ENCODE data around the gene ZNF81. TPM values are rescaled to one million over a fixed set of nuclear protein-coding genes. Genes with fewer than 3 reads are reported as not detected.

The ZNF81 gene
- total RNA-seq, 6 experiments from 2014 or later = 2.4 to 3.8 (median 3.3) TPM

DNA sequence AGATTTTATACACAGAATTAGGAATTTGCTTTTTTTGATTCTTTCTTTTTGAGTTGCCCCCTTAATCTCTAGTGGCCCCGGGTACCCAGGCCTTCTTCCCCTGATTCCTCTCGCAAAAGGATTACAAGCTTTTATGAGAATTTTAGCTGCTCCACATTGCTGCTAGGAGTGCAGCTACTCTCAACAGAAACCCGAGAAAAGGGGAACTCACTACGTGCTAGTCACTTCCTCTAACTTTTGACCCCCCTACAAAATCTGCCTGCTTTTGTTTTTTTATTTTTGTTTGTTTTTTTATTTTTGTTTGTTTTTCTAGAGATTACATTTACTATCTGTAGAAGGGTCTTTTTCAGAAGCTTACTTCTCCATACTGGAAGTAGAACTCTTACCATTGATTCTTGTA, 64.1 kb downstream of the ZNF81 start:
- no peaks in the 10 kb centered on the region for H3K36me3 ChIP-seq
- H3K27me3 ChIP-seq = no peaks in the 10 kb centered on the region
- no peak overlapping the region for H3K4me3 ChIP-seq
- H3K9me3 ChIP-seq = no peaks in the 10 kb centered on the region
- TF ChIP-seq POLR2A (IDR thresholded peaks at IDR 0.05) = no peak
- TF ChIP-seq, protein P1, sequence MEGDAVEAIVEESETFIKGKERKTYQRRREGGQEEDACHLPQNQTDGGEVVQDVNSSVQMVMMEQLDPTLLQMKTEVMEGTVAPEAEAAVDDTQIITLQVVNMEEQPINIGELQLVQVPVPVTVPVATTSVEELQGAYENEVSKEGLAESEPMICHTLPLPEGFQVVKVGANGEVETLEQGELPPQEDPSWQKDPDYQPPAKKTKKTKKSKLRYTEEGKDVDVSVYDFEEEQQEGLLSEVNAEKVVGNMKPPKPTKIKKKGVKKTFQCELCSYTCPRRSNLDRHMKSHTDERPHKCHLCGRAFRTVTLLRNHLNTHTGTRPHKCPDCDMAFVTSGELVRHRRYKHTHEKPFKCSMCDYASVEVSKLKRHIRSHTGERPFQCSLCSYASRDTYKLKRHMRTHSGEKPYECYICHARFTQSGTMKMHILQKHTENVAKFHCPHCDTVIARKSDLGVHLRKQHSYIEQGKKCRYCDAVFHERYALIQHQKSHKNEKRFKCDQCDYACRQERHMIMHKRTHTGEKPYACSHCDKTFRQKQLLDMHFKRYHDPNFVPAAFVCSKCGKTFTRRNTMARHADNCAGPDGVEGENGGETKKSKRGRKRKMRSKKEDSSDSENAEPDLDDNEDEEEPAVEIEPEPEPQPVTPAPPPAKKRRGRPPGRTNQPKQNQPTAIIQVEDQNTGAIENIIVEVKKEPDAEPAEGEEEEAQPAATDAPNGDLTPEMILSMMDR (IDR thresholded peaks at IDR 0.05) = no peak
- no peak for ATAC-seq
- intact Hi-C loops (cut with DNase I) = no loop called here
- DNase-seq = no peak
- H3K4me1 ChIP-seq = no peaks in the 10 kb centered on the region
- H3K27ac ChIP-seq = no peak overlapping the region
- WGBS (ENCODE audit: insufficient coverage, low coverage, low lambda C conversion rate, missing lambda C conversion rate) = 39% methylated on average over 4 of the region's 4 CpGs

DNA sequence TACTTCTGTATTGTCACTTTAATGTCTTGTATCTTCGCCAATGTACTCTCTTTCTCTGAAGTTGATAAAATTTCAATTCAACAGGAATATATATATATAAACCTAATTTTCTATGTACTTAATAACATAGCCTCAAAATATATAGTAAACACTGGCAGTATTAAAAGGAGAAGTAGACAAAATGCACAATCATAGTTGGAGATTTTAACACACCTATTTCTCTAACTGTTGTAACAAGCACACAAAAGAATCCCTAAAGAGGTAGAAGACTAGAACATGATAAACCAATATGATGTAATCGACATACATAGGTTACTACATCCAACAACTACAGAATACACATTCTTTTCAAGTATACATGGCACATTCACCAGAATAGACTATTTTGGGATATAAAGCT, 65.5 kb downstream of the ZNF81 start:
- 63% methylated on average over 2 of the region's 2 CpGs for WGBS (ENCODE audit: insufficient coverage, low coverage, low lambda C conversion rate, missing lambda C conversion rate)
- Histone ChIP-seq H3K9me3 (no peaks in the 10 kb centered on the region), H3K27ac (no peak overlapping the region), H3K4me1 (no peaks in the 10 kb centered on the region), H3K4me3 (no peak overlapping the region), H3K27me3 (no peaks in the 10 kb centered on the region), H3K36me3 (no peaks in the 10 kb centered on the region)
- TF ChIP-seq, protein P1 (IDR thresholded peaks at IDR 0.05) = no peak
- no peak for TF ChIP-seq POLR2A (IDR thresholded peaks at IDR 0.05)
- DNase-seq (no peak), ATAC-seq (no peak)
- intact Hi-C loops (cut with DNase I) = no loop called here

DNA sequence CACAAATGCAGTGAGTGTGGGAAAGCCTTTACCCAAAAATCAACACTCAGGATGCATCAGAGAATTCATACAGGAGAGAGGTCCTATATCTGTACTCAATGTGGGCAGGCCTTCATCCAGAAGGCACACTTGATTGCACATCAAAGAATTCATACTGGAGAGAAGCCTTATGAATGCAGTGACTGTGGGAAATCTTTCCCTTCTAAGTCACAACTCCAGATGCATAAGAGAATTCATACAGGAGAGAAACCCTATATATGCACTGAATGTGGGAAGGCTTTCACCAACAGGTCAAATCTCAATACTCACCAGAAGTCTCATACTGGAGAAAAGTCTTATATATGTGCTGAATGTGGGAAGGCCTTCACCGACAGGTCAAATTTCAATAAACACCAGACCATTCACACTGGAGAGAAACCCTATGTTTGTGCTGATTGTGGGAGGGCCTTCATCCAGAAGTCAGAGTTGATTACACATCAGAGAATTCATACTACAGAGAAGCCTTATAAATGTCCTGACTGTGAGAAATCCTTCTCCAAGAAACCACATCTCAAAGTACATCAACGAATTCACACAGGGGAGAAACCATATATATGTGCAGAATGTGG, 79.3 kb downstream of the ZNF81 start:
- Histone ChIP-seq H3K27ac (no peak overlapping the region), H3K36me3 (peaks cover 0 to 2% (median 0%) of the 10 kb centered on the region in 4 donors), H3K4me1 (no peaks in the 10 kb centered on the region), H3K9me3 (peaks cover 0 to 11% (median 5%) of the 10 kb centered on the region in 4 donors), H3K4me3 (no peak overlapping the region), H3K27me3 (no peaks in the 10 kb centered on the region)
- intact Hi-C loops (cut with DNase I) = no loop called here
- WGBS (ENCODE audit: insufficient coverage, low coverage, low lambda C conversion rate, missing lambda C conversion rate) = 30% methylated on average over 1 of the region's 2 CpGs
- DNase-seq (no peak), ATAC-seq (no peak)
- TF ChIP-seq, protein P1 (IDR thresholded peaks at IDR 0.05) = no peak
- TF ChIP-seq POLR2A (IDR thresholded peaks at IDR 0.05) = no peak

DNA sequence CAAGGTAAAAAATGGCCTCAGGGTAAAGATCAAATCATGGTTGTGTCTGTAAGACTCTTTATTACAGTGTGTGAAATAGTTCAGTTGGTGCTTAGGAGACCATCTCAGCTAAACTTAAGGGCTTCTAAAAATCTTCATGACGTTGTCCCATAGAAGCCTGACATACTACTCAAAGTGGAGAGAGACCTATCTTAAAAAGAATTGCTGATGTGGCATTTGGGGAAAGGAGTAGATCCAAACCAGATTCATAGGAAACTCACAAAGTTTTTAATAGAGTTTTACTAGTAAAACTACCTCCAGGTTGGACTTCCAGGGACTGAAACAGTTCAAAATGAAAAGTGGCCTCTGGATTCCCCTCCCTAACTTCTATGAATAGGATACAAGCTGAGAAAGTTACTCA, 81.6 kb downstream of the ZNF81 start:
- Histone ChIP-seq H3K9me3 (peaks cover 0 to 8% (median 5%) of the 10 kb centered on the region in 4 donors), H3K36me3 (no peaks in the 10 kb centered on the region), H3K27me3 (no peaks in the 10 kb centered on the region), H3K4me1 (no peaks in the 10 kb centered on the region), H3K27ac (no peak overlapping the region), H3K4me3 (no peak overlapping the region)
- 25% methylated on average over 1 of the region's 1 CpG for WGBS (ENCODE audit: insufficient coverage, low coverage, low lambda C conversion rate, missing lambda C conversion rate)
- intact Hi-C loops (cut with DNase I) = no loop called here
- TF ChIP-seq, protein P1 (IDR thresholded peaks at IDR 0.05) = no peak
- no peak for TF ChIP-seq POLR2A (IDR thresholded peaks at IDR 0.05)
- no peak for DNase-seq
- ATAC-seq = no peak

Data from right lobe of liver (tissue), 6 donors.